GM19351 (cell line): ENCODE results near the gene AGT.
A peak's percentile ranks its signal among the peaks of the same experiment; 100 is the strongest.

Experiments
- ATAC-seq: cut with Tn5 transposase; IDR thresholded peaks from one replicate; pipeline ENCODE4 v1.9.1; 2021; ENCODE audit warnings: mild to moderate bottlenecking, moderate library complexity; ENCODE audit not compliant: unreplicated experiment

The AGT gene

DNA sequence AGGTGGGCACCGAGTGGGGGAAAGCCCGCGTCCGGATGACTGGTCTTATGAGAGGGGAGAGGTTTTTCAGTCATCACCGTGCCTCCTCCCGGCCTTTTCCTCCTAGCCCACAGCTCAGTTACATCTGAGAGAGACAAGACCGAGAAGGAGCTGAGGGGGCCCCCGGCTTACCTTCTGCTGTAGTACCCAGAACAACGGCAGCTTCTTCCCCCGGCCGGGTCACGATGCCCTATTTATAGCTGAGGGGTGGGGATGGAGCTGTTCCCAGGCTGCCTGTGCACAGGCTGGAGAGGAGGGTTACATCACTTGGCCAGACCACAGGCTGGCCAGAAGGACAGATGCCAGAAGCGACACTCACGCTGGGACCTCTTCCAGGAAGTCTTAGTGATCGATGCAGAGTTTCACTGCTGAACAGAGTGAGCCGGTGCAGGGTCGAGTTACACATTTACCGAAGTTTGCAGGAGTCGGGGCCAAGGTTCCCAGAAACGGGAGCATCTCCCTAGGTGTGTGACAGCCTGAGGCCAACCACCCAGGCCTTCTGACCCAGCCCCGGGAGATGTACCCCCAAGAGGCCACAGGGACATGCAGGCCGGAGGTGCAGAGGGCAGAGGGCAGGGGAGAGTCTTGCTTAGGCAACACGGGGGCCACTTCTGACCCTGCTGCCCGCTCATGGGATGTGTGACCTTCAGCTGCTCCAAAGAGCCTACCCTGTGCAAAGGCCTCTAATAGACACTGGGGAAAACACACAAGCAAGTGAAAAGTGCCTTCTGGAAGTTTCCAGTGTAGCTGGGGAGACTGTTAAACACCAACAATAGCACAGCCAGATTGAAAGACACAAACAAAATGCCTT, at the start of gene AGT:
TSS of gene AGT (minus strand) at position 208 of the 850 bp plus-strand sequence. CDS start 3,299 bp downstream, outside the sequence.
- ATAC-seq = no peak

DNA sequence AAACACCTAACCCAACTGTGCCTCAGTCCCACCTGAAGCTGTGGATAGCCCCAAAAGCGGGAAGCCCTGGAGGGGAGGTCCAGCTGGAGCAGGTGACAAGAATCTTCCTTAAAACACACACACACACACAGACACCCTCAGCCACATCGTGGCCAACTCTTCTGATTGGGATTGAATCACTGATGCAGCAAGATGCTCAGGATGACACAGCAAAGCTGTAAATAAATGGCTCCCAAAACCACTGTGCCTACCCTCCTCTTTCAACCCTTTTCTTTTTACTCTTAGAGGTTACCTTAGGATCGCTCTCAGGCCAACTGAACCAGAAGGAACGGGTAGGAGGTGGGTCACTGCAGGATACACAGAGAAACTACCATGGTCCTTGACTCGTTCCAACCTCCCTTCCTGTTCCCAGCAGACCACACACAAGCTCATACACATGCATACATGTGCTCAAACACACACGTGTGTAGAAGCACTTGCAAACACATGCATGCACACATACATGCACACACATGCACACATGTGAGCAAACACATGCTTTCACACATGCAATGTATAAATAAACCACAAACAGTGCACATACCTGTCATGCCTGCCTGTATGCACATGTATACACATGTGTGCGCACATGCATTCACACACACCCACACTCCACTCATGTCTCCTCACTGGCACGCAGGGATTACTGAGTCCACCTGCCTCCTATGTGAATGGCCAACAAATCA, 47.7 kb upstream of the AGT start:
- ATAC-seq = no peak

DNA sequence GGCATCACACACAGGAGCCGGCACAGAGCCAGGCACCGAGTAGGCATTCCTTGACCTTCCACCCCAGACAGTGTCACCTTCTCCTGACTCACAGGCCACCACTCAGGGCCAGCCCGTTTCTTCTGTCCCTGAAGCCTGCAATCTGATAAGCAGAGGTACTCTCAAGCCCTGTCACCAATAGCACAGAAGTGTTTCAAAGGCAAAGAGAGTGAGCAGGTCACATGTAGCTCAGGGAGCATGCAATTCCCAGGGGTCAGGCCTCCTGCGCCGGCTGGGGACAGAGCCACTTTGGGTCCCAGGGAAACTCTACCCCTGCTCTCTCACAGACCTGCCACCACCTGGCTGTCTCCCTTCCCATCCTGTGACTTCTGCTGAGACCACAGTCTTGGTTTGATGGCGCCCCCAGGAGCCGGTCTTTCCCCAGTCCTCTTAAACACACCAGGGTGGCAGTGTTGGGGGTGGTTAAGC, 46.5 kb upstream of the AGT start:
- no peak for ATAC-seq

DNA sequence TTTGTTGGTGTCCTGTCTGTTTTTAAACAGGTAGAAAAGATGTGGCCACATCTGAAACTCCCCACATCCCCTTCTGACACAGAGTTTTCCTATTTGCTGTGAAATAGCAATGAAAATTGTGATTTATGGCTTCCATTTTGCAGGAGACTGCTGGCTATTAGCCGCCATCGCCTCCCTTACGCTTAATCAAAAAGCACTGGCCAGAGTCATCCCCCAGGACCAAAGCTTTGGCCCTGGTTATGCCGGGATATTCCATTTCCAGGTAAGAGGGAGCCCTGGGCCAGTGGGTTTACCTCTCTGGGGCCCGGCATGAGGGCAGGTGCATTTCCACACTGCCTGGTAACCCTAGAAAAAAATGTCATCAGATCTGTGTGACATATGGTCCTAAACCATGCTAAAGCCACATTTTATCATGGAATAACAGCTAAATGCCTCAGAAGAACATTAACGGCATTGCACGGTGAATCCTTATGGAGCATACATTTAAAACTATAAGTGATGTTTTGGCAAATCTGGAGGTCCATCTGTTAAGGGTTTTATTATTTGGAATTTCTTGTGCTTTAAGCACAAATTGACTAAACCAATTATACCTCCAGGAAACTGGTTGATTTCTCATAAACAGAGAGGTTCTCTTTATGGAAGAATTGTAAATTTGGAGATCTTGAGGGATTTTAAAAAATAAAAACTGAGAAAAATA, 45.6 kb upstream of the AGT start:
- no peak for ATAC-seq

DNA sequence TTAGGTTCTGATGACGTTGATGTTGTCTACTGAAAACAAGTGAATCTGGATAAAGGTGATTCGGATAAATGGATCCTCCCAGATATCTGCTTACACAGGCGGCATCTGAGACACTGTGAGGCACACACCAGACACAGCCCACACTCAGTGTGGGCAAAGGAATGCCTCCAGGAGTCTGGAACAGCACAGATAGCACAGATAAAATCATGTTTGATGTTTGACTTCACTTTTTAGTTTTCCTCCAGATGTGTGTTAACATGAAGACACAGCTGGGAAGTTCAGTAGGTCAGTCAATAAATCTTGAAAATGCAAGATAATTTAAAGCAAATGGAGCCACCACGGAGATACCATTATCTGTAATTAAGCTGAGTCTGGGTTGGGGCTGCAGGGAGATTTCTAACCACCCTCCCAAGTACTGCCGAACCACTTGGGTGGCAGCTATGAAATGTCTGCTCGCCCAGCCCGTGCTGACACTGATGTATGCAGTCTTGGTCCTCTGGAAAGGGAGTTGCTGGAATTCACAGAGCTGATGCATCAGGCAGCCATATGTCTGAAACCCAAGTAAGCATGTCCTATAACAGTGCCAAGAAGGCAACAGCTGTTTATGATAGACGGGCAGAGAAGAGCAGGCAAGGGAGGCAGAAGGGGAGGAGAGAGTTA, 44.9 kb upstream of the AGT start:
- ATAC-seq = no peak

DNA sequence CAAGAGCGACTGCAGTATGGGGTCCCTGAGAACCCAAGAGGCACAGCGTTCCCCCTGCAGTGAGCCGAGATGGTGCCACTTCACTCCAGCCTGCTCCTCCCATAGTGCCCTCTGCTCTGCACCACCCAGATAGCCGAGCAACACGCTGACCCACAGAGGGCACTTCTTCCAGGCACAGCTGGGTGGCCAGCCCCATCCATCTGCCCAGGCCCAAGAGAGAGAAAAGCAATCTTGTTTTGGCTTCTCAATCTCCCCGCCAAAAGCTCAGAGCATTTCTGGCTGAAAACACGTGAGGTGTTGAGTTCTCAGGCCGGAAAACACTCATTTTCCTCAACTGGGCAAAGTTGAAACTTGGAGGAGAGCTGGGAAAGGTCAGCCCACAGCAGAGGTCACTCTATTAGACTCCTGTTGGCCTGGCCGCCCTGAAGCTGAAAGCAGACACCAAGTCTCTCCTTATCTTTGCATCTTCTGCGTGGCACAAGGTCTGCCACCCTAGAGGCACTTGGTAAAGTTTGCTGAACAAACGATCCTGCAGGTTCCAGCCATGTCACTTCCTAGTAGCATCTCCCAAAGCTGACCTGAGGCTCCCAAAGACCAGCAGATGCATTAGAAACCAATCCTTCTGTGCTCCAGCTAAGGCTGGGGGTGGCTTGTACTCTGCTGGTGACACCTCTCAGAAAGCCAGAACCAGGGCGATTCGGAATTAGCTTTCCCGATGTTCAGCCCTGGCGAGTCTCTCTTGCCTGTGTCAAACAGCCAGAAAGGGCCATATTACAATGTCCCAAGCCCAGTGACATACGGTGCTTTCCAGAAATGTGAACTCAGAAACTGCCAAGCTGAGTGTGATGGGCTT, 44.2 kb upstream of the AGT start:
- no peak for ATAC-seq

DNA sequence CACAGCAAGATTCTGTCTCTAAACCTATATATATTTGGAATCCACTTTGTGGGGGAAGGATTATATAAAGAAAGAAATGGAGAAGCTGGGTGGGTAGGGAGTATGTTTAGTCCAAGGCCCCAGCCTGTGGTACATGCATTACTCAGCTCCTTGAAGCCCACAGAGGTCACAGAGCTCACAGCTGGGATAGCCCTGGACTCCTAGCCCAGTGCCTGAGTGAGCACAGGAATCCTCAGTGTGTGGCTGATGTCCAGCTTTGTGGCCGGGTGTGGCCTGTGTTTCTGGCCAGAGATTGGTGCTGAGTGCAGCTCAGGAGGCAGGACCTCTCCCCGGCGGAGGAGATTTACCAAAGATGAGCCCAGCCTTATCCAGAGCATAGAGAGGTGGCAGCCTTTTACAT, 40.9 kb upstream of the AGT start:
- ATAC-seq = no peak

DNA sequence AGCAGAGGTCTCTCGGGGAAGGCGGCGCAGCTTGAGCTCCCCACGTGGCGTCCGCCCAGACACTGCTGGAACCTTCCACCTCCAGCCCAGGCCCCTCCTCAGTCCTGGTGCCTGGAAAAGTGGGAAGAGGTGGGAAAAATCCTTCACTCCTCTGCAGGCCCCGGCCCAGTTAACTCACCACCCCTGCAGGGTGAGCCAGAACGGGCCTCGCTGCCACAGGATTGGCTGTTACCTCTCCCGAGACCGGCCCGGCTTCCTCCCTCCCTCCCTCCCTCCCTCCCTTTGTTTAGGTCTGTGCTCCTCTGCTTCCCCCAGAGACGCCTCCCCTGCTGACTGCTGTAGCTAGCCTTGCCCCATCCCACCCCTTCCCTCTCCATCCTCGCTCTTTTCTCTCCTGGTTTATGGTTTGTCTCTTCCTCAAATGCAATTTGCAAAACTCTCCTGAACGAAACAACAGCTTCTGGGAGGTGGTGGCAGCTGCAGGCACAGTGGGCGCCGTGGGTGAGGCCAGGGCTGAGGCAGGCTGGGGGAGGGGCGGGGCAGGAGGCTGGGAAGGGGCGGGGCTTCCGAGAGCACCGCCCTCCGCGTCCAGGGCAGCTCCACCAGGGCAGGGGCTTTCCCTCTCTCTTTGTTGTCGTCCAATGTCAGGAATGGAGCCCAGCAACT, 39.8 kb upstream of the AGT start:
- no peak for ATAC-seq

DNA sequence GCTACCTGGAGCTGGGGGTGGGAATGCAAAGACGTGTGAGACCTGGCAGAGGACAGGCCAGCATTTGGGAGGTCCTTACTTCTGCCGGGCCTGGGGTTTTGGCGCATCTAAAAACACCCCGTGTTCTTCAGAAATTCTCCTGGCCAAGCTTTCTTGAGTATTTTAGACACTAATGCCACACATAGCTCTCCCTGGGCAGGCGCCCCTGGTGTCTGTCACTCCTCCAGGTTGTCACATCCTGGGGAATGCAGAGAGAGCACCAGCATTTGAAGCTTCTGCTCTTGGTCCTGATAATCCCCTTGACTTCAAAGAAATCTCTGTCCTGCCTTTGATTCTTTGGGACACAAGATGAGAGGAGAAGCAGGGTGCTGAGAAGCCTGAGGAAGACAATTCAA, 39.3 kb upstream of the AGT start:
- no peak for ATAC-seq

DNA sequence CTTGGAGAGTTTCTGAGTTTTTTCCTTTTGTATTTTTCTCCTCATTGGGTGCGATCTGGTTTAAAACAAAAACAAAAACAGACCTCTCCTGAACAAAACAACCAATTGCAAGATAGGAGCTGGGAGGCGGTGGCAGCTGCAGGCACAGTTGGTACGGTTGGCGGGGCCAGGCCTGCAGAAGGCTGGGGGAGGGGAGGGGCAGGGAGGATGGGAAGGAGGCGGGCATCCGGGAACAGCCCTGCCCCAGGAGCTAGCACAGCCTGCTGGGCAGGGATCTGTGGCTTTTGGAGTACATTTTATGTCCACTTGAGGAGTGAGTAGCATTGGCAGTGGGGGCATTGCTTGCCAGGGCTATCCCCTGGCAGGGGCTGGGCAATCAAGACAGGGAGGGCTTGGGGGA, 38.5 kb upstream of the AGT start:
- ATAC-seq = no peak

DNA sequence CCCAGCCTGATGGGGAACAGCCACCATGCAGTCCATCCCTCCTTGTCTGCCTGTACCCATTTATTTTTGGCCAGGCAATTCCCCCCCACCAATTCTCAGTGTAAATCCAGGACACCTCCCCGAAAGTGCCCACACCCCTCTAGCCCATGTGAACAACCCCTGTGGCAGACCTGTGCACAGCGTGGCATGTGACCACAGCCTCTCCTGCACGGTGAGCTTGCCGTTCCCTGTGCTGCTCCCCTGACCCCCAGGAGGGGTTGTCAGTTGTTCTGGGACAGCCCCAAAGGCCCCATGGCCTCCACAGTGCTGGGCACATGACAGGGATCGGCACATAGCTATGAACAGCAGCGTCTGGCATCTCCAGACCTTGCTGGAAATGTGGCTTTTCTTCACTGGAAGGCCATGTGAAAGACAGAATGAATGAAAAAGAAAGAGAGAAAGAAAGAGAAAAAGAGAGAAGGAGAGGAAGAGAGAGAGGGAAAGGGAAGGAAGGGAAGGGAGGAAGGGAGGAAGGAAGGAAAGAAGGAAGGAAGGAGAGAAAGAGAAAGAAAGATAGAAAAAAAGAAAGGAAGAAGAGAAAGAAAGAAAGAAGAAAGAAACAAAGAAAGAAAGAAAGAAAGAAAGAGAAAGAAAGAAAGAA, 37.2 kb upstream of the AGT start:
- ATAC-seq = no peak

DNA sequence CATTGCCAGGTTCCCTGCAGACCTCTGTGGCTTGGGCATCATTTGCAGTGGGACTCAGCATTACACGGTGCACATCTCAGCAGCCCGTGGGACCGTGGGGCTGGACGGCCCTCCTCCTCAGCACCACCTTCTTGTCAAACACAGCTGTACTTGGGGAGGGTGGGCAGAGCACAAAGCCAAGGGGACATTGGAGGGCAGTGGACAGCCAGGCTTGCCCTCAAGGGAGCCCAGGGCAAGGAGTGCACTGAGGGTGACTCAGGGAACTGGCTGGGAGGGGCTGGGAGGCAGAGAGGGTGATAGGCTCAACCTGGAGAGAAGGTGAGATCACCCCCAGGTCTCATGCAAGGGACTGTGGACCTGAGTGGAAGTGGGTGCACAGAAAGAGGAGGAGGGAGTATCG, 36.7 kb upstream of the AGT start:
- ATAC-seq = no peak

DNA sequence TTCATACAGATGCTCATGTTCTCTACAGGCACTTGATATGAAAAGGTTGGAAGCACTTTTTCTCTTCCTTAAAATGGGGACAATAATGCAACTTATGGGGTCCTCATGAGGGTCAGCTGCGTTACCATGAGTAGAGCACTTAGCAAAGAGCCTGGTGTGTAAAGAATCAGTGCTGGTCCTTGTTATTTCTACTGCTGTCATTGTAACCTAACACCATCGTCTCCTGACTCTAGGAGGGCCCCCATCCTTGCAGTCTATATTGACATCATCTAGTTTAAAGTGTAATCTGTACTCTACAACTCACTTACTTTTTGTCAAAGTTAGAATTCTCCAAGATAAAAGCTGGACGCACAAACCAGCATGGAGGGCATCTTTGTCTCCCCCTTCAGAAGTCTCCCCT, 35.7 kb upstream of the AGT start:
- ATAC-seq = no peak

DNA sequence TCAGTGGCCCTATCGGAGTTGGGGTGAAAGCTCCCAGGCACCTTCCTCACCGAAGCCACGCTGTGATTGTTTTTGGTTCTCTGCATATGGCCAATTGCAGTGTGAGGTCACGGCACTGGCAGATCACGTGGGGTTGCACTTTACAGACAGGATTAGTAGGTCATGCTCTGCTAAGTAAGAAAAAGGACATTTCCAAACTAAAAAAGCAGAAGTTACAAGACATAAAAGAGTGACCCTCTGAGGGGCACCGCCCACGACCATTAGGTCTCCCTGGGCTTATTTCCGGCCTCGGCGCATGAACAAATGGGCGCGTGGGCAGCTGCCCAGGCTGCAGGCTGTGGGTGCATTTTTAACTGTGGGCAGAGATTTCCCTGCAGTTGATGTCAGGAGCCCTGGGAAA, 35.2 kb upstream of the AGT start:
- peak; percentile 59 for ATAC-seq

DNA sequence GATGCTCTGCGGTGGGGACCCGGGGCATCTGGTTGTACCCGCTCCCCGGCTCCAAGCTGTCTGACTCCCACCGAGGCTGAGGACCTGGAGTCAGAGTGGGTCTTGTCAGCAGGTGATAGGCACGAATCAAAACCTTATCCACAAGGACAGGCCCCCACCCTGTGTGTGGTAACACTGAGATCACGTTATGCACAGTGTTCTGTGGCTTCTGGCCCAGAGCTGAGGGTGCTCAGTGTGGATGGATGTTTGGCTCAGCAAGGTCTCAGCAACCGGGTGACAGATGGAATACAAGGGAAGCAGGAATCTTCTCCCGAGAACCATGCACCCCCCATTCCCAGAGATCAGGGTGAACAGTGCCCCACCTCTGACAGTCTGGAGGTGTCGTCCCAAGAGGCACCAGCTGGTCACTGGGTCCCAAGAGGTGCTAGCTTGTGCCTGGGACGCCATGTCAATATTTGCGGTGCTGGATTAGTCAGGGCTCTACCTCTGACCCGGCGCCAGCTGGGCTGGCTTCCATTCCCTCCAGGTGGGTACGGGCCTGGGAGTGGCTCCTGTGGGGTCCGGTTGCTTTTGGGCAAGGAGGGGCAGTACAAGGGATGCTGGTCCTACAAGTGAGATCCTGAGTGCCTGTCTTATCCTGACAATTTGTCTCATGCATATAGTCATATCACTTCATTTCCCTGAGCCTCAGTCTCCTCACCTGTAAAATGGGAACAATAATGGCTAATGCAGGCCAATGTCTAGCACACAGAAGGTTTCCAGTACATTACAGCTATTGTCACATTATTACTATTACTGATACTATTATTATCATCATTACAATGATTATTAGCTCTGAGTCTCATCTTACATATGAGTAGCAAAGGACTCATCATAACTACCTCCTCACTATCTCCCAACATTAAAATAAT, 34.2 kb upstream of the AGT start:
- no peak for ATAC-seq

DNA sequence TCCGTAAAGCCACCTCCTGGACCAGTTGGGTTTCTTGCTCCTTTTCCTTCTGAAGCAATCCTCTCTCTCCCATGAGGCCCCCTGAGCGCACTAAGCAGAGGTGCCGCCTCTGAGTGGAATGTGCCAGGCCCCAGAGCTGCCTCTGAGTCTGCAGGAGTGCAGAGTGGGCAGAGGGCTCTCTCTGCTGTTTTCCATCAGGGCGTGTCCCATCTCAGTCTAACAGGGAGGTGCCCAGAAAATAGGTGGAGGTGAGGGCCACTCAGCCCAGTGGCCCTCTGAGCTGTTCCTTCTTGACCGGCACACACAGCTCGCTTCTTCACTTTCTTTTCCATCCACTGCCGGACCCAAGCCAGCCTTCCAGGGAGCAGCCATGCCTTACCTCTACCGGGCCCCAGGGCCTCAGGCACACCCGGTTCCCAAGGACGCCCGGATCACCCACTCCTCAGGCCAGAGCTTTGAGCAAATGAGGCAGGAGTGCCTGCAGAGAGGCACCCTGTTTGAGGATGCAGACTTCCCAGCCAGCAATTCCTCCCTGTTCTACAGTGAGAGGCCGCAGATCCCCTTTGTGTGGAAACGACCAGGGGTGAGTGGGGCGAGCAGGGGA, 33.3 kb upstream of the AGT start, which contains the start of gene CAPN9:
TSS of gene CAPN9 (plus strand) at position 262 of the 604 bp plus-strand sequence. CDS start at position 371, 109 bp downstream.
- no peak for ATAC-seq

DNA sequence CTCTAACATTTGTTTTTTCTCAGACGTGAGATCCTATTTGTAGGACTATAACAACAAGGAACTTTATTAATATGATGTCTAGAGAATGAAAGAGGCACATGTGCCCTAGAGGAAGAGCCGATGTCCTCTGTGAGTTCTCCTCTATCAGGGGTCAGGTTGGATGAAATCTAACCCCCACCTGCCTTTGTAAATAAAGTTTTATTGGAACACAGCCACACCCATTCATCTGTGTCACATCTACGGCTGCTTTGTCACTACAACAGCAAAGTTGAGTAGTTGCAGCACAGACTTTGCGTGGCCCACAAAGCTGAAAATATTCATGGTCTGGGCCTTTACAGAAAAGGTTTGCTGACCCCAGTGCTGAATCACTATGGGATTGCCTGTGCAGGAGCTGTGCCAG, 32.7 kb upstream of the AGT start:
- no peak for ATAC-seq

DNA sequence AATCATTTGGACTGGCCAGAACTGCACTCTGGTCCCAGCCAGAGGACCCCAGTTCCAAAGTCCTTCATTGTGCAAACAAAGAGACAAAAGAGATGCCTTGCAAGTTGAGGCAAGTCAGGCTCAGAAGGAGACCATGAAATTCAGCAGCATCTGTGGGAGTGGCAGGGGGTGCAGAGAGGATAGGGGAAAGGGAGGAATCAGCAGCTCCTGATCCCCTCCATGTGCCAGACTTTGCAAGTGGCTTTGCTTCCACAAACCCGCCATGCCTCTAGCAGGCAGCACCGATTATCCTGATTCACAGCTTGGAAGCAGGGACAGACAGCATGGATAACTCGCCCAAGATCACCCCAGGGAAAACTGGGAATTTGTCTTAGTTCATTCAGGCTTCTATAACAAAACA, 31.1 kb upstream of the AGT start:
- ATAC-seq = no peak
